ENCODE results near the gene MICAL3. TPM values are rescaled to one million over a fixed set of nuclear protein-coding genes. Genes with fewer than 3 reads are reported as not detected.

Gene MICAL3
- total RNA-seq, 1 experiment from 2014 or later: 47.1 TPM

DNA sequence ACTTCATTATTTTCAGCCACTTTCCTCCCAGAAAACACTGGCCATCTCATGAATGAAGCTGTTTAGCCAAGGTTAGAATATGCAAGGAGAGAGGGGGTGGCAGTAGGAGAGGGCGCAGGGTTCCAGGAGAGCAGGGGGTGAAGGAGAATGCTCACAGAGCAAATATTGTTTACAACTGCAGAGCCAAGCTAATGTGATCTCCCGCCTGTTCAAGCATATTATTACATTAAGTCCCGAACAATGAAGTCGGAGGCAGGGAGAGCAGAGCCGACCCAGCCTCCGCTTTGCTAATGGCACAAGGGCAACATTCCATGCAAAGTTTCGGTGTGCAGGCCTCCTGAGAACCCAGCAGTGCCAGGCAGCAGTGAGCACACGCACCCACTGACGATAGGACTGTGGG, 80.1 kb downstream of the MICAL3 start:
- DNase-seq (ENCODE audit: low read depth, low spot score) (no peak), ATAC-seq (no peak)
- POLR2A ChIA-PET: no interaction called here
- in situ Hi-C loops (cut with HindIII; ENCODE audit: low pct_unique_long_range_greater_than_20kb, low sequenced_read_pairs): no loop called here
- no peak overlapping the region for H3K27ac ChIP-seq (ENCODE audit: low read length)
- no peaks in the 10 kb centered on the region for H3K36me3 ChIP-seq (ENCODE audit: control insufficient read depth, insufficient read depth, low read length)
- CTCF ChIA-PET: no interaction called here
- no TSS peak for BruUV-seq (replicated peaks)
- H3K27me3 ChIP-seq (ENCODE audit: control insufficient read depth, insufficient read depth, low read length): no peaks in the 10 kb centered on the region
- H3K4me1 ChIP-seq (ENCODE audit: control insufficient read depth, insufficient read depth, low read length): 0 out of 2 replicates have a peak, but pooled peaks cover 2% of the 10 kb centered on the region
- TF ChIP-seq, protein P1, sequence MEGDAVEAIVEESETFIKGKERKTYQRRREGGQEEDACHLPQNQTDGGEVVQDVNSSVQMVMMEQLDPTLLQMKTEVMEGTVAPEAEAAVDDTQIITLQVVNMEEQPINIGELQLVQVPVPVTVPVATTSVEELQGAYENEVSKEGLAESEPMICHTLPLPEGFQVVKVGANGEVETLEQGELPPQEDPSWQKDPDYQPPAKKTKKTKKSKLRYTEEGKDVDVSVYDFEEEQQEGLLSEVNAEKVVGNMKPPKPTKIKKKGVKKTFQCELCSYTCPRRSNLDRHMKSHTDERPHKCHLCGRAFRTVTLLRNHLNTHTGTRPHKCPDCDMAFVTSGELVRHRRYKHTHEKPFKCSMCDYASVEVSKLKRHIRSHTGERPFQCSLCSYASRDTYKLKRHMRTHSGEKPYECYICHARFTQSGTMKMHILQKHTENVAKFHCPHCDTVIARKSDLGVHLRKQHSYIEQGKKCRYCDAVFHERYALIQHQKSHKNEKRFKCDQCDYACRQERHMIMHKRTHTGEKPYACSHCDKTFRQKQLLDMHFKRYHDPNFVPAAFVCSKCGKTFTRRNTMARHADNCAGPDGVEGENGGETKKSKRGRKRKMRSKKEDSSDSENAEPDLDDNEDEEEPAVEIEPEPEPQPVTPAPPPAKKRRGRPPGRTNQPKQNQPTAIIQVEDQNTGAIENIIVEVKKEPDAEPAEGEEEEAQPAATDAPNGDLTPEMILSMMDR (IDR thresholded peaks at IDR 0.05): no peak
- no peaks in the 10 kb centered on the region for H3K9me3 ChIP-seq (ENCODE audit: control insufficient read depth, insufficient read depth, low read depth, low read length)
- intact Hi-C loops (cut with micrococcal nuclease; ENCODE audit: unreplicated experiment): no loop called here
- H3K4me3 ChIP-seq (ENCODE audit: low read depth in 2 of 2, low read length in 2 of 2): no peak overlapping the region

DNA sequence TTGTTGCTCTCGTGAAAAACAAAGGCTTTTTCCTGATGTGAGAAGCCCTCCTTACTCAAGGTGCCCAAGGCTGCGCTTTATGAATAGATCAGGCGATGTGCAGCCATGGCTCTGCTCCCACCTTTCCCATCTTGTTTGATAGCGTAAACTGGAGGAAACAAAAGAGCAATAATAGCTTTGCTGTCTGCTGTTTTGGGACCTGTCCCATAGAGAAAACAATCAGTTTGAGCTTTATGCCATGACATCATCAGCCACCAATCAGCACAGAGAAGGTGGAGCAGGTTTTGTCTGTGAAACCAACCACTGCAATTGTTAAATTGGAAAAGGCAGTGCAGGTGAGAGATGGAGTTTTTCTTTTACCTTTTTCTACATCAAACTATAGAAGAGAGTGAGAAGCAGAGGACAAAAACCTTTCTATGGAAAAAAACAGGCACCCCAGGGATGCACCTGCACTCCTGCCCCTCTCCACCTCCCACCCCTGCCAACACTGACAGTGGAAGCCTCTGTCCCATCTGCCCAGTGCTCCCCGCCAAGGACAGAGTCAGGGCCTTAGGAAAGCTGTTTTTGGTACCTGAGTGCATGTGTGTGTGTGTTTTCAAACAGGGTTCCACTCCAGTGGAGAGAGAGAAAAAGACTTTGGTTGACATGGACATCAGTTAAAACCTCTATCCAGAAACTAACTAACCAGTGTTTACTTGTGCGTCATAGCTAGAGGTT, 80.7 kb downstream of the MICAL3 start:
- POLR2A ChIA-PET: no interaction called here
- no peak overlapping the region for H3K27ac ChIP-seq (ENCODE audit: low read length)

DNA sequence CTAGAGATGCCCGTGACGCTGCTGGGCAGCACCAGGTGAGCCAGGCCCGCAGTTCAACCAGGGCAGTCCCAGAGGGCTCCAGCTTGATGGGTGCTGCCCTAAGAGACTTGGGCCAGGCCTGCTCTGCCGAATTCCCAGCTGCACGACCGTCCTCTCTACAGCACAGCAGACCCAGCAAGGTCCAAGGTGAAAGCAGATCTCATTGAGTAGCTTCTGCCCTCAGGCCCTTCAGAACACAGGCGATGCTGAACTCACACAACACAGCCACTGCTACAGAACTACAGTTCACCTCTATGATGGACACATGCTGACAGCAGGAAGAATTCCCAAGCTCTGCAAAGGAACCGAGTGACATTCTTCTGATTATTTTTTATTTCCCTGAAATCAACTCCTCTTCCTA, 81.6 kb downstream of the MICAL3 start:
- ChIA-PET POLR2A (interaction anchor here (0.5 kb wide), 1 partner anchor 15 kb away, joined by 8 read pairs; no protein-coding TSS in a partner anchor), CTCF (no interaction called here)
- Histone ChIP-seq H3K4me1 (ENCODE audit: control insufficient read depth, insufficient read depth, low read length) (0 out of 2 replicates have a peak, but pooled peaks cover 2% of the 10 kb centered on the region), H3K27me3 (ENCODE audit: control insufficient read depth, insufficient read depth, low read length) (no peaks in the 10 kb centered on the region), H3K4me3 (ENCODE audit: low read depth in 2 of 2, low read length in 2 of 2) (no peak overlapping the region), H3K27ac (ENCODE audit: low read length) (no peak overlapping the region), H3K9me3 (ENCODE audit: control insufficient read depth, insufficient read depth, low read depth, low read length) (no peaks in the 10 kb centered on the region), H3K36me3 (ENCODE audit: control insufficient read depth, insufficient read depth, low read length) (no peaks in the 10 kb centered on the region)
- in situ Hi-C loops (cut with HindIII; ENCODE audit: low pct_unique_long_range_greater_than_20kb, low sequenced_read_pairs): no loop called here
- DNase-seq (ENCODE audit: low read depth, low spot score) (no peak), ATAC-seq (no peak)
- BruUV-seq (replicated peaks): no TSS peak
- intact Hi-C loops (cut with micrococcal nuclease; ENCODE audit: unreplicated experiment): no loop called here
- TF ChIP-seq POLR2AphosphoS5 (IDR thresholded peaks at IDR 0.05; ENCODE audit: low read depth, low read length): no peak
- TF ChIP-seq, protein P1 (IDR thresholded peaks at IDR 0.05): no peak
- TF ChIP-seq SIN3A (IDR thresholded peaks at IDR 0.05; ENCODE audit: borderline replicate concordance, insufficient read depth, low read depth, low read length): no peak
- TF ChIP-seq, protein P2, sequence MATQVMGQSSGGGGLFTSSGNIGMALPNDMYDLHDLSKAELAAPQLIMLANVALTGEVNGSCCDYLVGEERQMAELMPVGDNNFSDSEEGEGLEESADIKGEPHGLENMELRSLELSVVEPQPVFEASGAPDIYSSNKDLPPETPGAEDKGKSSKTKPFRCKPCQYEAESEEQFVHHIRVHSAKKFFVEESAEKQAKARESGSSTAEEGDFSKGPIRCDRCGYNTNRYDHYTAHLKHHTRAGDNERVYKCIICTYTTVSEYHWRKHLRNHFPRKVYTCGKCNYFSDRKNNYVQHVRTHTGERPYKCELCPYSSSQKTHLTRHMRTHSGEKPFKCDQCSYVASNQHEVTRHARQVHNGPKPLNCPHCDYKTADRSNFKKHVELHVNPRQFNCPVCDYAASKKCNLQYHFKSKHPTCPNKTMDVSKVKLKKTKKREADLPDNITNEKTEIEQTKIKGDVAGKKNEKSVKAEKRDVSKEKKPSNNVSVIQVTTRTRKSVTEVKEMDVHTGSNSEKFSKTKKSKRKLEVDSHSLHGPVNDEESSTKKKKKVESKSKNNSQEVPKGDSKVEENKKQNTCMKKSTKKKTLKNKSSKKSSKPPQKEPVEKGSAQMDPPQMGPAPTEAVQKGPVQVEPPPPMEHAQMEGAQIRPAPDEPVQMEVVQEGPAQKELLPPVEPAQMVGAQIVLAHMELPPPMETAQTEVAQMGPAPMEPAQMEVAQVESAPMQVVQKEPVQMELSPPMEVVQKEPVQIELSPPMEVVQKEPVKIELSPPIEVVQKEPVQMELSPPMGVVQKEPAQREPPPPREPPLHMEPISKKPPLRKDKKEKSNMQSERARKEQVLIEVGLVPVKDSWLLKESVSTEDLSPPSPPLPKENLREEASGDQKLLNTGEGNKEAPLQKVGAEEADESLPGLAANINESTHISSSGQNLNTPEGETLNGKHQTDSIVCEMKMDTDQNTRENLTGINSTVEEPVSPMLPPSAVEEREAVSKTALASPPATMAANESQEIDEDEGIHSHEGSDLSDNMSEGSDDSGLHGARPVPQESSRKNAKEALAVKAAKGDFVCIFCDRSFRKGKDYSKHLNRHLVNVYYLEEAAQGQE (IDR thresholded peaks at IDR 0.05; ENCODE audit: insufficient read depth in 1 of 2, low read depth in 2 of 2, low read length in 1 of 2): no peak
- no peak for TF ChIP-seq TCF7L2 (IDR thresholded peaks at IDR 0.05; ENCODE audit: low read depth, low read length)

More for the DNA sequence above, 80.7 kb downstream of the MICAL3 start:
- no peak for ATAC-seq
- 0 out of 2 replicates have a peak, but pooled peaks cover 2% of the 10 kb centered on the region for H3K4me1 ChIP-seq (ENCODE audit: control insufficient read depth, insufficient read depth, low read length)
- no peaks in the 10 kb centered on the region for H3K27me3 ChIP-seq (ENCODE audit: control insufficient read depth, insufficient read depth, low read length)
- no peak overlapping the region for H3K4me3 ChIP-seq (ENCODE audit: low read depth in 2 of 2, low read length in 2 of 2)
- DNase-seq (ENCODE audit: low read depth, low spot score): no peak
- intact Hi-C loops (cut with micrococcal nuclease; ENCODE audit: unreplicated experiment) (no loop called here), in situ Hi-C loops (cut with HindIII; ENCODE audit: low pct_unique_long_range_greater_than_20kb, low sequenced_read_pairs) (no loop called here)
- no peaks in the 10 kb centered on the region for H3K9me3 ChIP-seq (ENCODE audit: control insufficient read depth, insufficient read depth, low read depth, low read length)
- BruUV-seq (replicated peaks): no TSS peak
- CTCF ChIA-PET: no interaction called here
- H3K36me3 ChIP-seq (ENCODE audit: control insufficient read depth, insufficient read depth, low read length): no peaks in the 10 kb centered on the region
- TF ChIP-seq, protein P1 (IDR thresholded peaks at IDR 0.05): no peak
- TF ChIP-seq TCF7L2 (IDR thresholded peaks at IDR 0.05; ENCODE audit: low read depth, low read length): no peak

Measured in Panc1 (cell line).